Mesothelial cell of epicardium (in vitro differentiated cells): Measurements from ENCODE around the gene ATP6V1C2. TPM values are rescaled to one million over a fixed set of nuclear protein-coding genes. Genes with fewer than 3 reads are reported as not detected.
A peak's percentile ranks its signal among the peaks of the same experiment; 100 is the strongest.
"Not testable (repeated sequence)": the region's sequence is repeated elsewhere in the genome, so short reads cannot be mapped to it uniquely, and the experiment has no call there.

Experiments
- DNase-seq, 2 experiments: peaks; one replicate each; pipeline ENCODE4 v3.0.0; 2021; ENCODE audit warnings: low spot score in 2 of 2; ENCODE audit not compliant: unreplicated experiment in 2 of 2
- H3K27ac Mint-ChIP-seq: 2 replicates; pipeline ENCODE4 v1.8.0; 2021; ENCODE audit warnings: mixed read lengths
- H3K27me3 Mint-ChIP-seq: 2 replicates; pipeline ENCODE4 v1.8.0; 2021; ENCODE audit warnings: low read depth, mixed read lengths
- H3K36me3 Mint-ChIP-seq: 2 replicates; pipeline ENCODE4 v1.8.0; 2021; ENCODE audit warnings: mixed read lengths
- H3K4me1 Mint-ChIP-seq: 2 replicates; pipeline ENCODE4 v1.8.0; 2021; ENCODE audit warnings: mixed read lengths
- H3K4me3 Mint-ChIP-seq: 2 replicates; pipeline ENCODE4 v1.8.0; 2021; ENCODE audit warnings: mild to moderate bottlenecking, moderate library complexity, mixed read lengths
- H3K9me3 Mint-ChIP-seq: 2 replicates; pipeline ENCODE4 v1.8.0; 2021; ENCODE audit warnings: mixed read lengths
- total RNA-seq: library from RNA; stranded (reverse); gene quantifications from 3 replicates; pipeline ENCODE4 v1.2.1, GENCODE V29; 2021
- TF ChIP-seq, protein P1 (sequence below): fragments of 200-600 bp; sonication (generic); IDR thresholded peaks from one replicate; pipeline ENCODE4 v1.5.0; 2021; ENCODE audit warnings: antibody characterized with exemption; ENCODE audit not compliant: unreplicated experiment

ATP6V1C2 gene
- total RNA-seq, 1 donor from 2014 or later: 0.09 TPM

DNA sequence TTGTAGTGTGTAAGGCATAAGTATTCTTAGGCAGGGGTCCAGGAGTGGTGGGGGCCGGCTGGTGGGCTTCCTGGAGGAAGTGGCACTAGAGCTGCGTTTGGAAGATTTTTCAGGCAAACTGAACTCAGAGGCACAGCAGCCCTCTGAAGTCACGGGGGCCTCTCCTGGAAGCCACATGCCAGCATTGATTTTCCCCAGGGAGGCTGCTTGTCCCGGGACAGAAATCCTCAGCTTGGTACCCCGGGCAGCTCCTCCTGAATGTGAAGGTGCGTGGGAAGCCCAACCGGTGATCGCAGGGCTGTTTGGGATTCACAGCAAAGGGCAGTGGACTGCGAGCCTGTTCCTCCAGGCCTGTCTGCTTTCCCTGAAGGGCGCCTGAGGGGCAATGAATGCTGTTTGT, 92.7 kb downstream of the ATP6V1C2 start:
- H3K4me1 Mint-ChIP-seq: peaks cover 34% of the 10 kb centered on the region
- H3K27me3 Mint-ChIP-seq: peaks cover 5% of the 10 kb centered on the region
- TF ChIP-seq, protein P1, sequence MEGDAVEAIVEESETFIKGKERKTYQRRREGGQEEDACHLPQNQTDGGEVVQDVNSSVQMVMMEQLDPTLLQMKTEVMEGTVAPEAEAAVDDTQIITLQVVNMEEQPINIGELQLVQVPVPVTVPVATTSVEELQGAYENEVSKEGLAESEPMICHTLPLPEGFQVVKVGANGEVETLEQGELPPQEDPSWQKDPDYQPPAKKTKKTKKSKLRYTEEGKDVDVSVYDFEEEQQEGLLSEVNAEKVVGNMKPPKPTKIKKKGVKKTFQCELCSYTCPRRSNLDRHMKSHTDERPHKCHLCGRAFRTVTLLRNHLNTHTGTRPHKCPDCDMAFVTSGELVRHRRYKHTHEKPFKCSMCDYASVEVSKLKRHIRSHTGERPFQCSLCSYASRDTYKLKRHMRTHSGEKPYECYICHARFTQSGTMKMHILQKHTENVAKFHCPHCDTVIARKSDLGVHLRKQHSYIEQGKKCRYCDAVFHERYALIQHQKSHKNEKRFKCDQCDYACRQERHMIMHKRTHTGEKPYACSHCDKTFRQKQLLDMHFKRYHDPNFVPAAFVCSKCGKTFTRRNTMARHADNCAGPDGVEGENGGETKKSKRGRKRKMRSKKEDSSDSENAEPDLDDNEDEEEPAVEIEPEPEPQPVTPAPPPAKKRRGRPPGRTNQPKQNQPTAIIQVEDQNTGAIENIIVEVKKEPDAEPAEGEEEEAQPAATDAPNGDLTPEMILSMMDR: no peak
- no peak for DNase-seq
- H3K9me3 Mint-ChIP-seq: no peaks in the 10 kb centered on the region
- peak overlapping the region; percentile 47 for H3K4me3 Mint-ChIP-seq
- H3K36me3 Mint-ChIP-seq: no peaks in the 10 kb centered on the region
- H3K27ac Mint-ChIP-seq: no peak overlapping the region

DNA sequence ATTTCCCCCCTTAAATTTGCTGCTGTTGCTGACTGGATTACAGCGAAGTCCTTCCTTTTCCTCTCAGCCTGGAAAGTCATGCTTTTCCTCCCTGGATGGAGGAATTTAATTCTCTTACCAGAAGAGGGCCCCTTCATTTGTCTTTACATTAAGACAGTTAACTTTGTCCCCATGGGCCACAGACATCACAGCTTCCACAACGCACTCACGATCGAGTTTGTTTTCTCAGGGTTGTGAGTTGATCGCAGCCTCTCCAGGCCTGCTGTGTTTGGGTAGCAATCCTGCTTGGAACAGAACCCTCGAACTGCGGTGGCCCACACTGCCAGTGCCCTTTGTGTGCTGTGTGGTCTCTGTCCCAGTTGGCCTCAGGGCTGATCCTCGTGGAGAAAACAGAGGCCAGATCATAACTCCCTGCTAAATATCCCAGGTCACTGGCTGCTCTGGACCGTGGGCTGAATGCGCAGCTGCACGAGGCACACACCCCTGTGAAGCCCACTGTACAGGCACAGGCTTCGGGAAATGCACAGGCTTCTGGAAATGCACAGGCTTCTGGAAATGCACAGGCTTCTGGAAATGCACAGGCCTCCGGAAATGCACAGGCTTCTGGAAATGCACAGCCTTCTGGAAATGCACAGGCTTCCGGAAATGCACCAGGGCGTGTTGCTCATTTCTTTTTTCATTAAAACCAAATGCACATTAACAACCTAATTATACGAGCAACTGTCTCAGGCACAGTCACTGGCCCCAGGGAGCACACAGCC, 93.3 kb downstream of the ATP6V1C2 start:
- Mint-ChIP-seq H3K36me3 (no peaks in the 10 kb centered on the region), H3K4me3 (peak overlapping the region; percentile 51), H3K27ac (peak overlapping the region; percentile 90), H3K9me3 (no peaks in the 10 kb centered on the region), H3K27me3 (peaks cover 7% of the 10 kb centered on the region), H3K4me1 (peaks cover 33% of the 10 kb centered on the region)
- TF ChIP-seq, protein P1: no peak
- no peak for DNase-seq

DNA sequence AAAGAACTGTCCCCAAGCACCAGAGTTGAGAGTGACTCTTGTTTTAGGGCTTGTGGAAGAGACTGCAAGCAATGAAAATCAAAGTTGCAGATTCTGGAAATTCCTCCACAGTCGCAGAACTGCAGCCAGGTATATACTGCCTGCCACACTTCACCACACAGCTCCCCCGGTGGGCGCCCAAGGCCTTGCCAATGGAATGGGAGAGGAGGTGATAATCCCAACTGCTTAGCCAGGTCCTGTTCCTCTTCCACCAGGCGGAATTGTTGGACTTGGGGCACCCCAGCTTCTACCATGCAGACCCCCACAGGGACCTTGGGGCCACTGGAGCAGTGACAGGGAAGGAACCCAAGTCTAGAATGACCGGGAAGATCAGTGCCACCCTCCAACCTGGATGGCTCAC, 96.0 kb downstream of the ATP6V1C2 start:
- no peak for DNase-seq
- no peak overlapping the region for H3K27ac Mint-ChIP-seq
- no peaks in the 10 kb centered on the region for H3K9me3 Mint-ChIP-seq
- TF ChIP-seq, protein P1: peak; percentile 32
- H3K4me3 Mint-ChIP-seq: no peak overlapping the region
- peaks cover 13% of the 10 kb centered on the region for H3K4me1 Mint-ChIP-seq
- no peaks in the 10 kb centered on the region for H3K36me3 Mint-ChIP-seq
- H3K27me3 Mint-ChIP-seq: peaks cover 16% of the 10 kb centered on the region

DNA sequence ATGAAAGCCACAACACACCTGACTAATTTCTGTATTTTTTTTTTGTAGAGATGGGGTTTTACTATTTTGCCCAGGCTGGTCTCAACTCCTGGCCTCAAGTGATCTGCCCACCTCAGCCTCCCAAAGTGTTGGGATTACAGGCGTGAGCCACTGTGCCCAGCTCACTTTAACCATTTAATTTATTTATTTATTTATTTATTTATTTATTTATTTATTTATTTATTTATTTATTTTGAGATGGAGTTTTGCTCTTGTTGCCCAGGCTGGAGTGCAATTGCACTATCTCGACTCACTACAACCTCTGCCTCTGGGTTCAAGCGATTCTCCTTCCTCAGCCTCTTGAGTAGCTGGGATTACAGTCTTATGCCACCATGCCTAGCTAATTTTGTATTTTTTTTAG, 96.9 kb downstream of the ATP6V1C2 start:
- H3K4me1 Mint-ChIP-seq: peaks cover 11% of the 10 kb centered on the region
- not testable (repeated sequence) for H3K27ac Mint-ChIP-seq, DNase-seq, H3K9me3 Mint-ChIP-seq, H3K4me3 Mint-ChIP-seq, H3K36me3 Mint-ChIP-seq
- peaks cover 22% of the 10 kb centered on the region for H3K27me3 Mint-ChIP-seq

DNA sequence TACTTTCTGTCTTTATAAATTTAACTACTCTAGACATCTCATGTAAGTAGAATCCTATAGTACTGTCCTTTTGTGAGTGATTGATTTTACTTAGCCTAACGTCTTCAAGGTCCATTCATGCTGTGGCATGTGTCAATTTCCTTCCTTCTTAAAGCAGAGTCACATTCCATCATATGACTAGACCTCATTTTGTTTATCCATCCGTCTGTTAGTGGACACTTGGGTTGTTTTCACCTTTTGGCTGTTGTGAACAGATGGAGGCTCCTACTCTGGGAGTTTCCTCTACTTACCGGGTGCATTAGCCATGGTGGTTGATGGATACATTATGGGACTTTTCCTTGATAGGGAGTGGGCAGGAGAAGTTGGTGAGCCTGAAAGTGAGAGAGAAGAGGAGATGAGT, 97.6 kb downstream of the ATP6V1C2 start:
- Mint-ChIP-seq H3K9me3 (no peaks in the 10 kb centered on the region), H3K4me3 (no peak overlapping the region), H3K27ac (no peak overlapping the region), H3K36me3 (no peaks in the 10 kb centered on the region), H3K27me3 (peaks cover 29% of the 10 kb centered on the region), H3K4me1 (peaks cover 9% of the 10 kb centered on the region)
- TF ChIP-seq, protein P1: no peak
- no peak for DNase-seq

DNA sequence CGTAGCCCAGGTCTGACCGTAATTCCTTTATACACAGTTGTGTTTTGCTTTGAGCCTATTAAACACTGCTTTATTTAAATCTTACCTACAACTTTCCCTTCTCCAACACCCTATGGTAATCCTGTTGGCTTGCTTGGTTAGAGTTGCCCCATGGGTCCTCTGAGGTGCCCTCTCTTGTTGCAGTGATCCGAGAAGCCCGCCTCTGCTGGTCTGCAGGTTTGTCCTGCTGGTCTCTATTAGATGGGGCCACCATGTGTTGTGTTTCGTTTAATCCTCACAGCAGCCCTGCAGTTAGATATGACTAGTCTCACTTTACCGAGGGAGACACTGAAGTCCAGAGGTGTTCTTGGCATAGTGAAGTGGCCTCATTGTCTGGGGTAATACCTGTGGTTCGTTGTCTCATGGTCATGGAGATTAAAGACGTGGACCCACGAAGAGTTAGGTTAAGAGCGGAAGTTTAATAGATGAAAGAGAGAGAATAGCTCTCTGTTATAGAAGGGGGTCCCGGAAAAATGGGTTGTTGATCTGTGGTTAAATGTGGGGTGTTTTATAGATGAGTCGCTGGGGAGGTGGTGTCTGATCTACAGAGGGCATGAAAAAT, 98.4 kb downstream of the ATP6V1C2 start:
- Mint-ChIP-seq H3K36me3 (no peaks in the 10 kb centered on the region), H3K9me3 (no peaks in the 10 kb centered on the region), H3K4me3 (no peak overlapping the region), H3K27ac (no peak overlapping the region), H3K4me1 (peaks cover under 1% of the 10 kb centered on the region), H3K27me3 (peaks cover 37% of the 10 kb centered on the region)
- TF ChIP-seq, protein P1: no peak
- DNase-seq: no peak
